GM19395 (cell line): ENCODE results near the gene UGT1A9.
A peak's percentile ranks its signal among the peaks of the same experiment; 100 is the strongest.
"Not testable (repeated sequence)": the region's sequence is repeated elsewhere in the genome, so short reads cannot be mapped to it uniquely, and the experiment has no call there.

Experiments
- ATAC-seq: cut with Tn5 transposase; IDR thresholded peaks from one replicate; pipeline ENCODE4 v1.9.1; 2021; ENCODE audit warnings: mild to moderate bottlenecking, moderate library complexity; ENCODE audit not compliant: unreplicated experiment

Gene UGT1A9

GRCh38 chr2:233708942-233709341 is 37.2 kb downstream of the UGT1A9 start:
- ATAC-seq: no peak

- peak; percentile 81 for ATAC-seq
These were observed 39.8 kb downstream of the UGT1A9 start for GRCh38 chr2:233711312-233712008.

- ATAC-seq: no peak
These were observed 41.0 kb downstream of the UGT1A9 start, which contains the start of gene UGT1A5 for GRCh38 chr2:233712611-233713261. Gene UGT1A5 (plus strand): TSS chr2:233712907. CDS start chr2:233712992, 85 bp downstream.

- no peak for ATAC-seq
These were observed 41.5 kb downstream of the UGT1A9 start for GRCh38 chr2:233713262-233713615.

GRCh38 chr2:233714121-233714520 is 42.4 kb downstream of the UGT1A9 start:
- no peak for ATAC-seq

- ATAC-seq: no peak
These were observed 46.9 kb downstream of the UGT1A9 start, which contains the start of gene UGT1A4 for GRCh38 chr2:233718552-233718951. Gene UGT1A4 (plus strand): TSS chr2:233718736. CDS start chr2:233718821, 85 bp downstream.

- ATAC-seq: no peak
These were observed 57.1 kb downstream of the UGT1A9 start, which contains the start of gene UGT1A3 for GRCh38 chr2:233728723-233729301. Gene UGT1A3 (plus strand): TSS chr2:233729042. CDS start chr2:233729127, 85 bp downstream.

- ATAC-seq: not testable (repeated sequence)
These were observed 65.4 kb downstream of the UGT1A9 start for GRCh38 chr2:233736868-233737653.

- ATAC-seq: no peak
These were observed 69.2 kb downstream of the UGT1A9 start for GRCh38 chr2:233740870-233741269.

- no peak for ATAC-seq
These were observed 72.0 kb downstream of the UGT1A9 start for GRCh38 chr2:233743464-233744259.

- ATAC-seq: no peak
These were observed 73.5 kb downstream of the UGT1A9 start for GRCh38 chr2:233745073-233745755.

- ATAC-seq: not testable (repeated sequence)
These were observed 74.1 kb downstream of the UGT1A9 start for GRCh38 chr2:233745838-233746237.

- ATAC-seq: no peak
These were observed 75.0 kb downstream of the UGT1A9 start for GRCh38 chr2:233746475-233747282.

GRCh38 chr2:233747283-233747544 is 75.5 kb downstream of the UGT1A9 start:
- ATAC-seq: no peak

- ATAC-seq: not testable (repeated sequence)
These were observed 79.0 kb downstream of the UGT1A9 start for GRCh38 chr2:233750689-233751088.

GRCh38 chr2:233751212-233752009 is 79.7 kb downstream of the UGT1A9 start:
- not testable (repeated sequence) for ATAC-seq

GRCh38 chr2:233754872-233755611 is 83.3 kb downstream of the UGT1A9 start:
- no peak for ATAC-seq
